Peyer's patch (tissue), 4 donors: Measurements from ENCODE around the gene SLC16A8.

Experiments
- POLR2A ChIP-seq, 2 donors: fragments of 450-650 bp; IDR thresholded peaks; one replicate each; pipeline ENCODE4 v1.5.1; 2017; ENCODE audit warnings: antibody characterized with exemption in 2 of 2, mild to moderate bottlenecking in 2 of 2, moderate library complexity in 2 of 2
- TF ChIP-seq, protein P1 (sequence below), 6 experiments: fragments of 450-650 bp in 4 of 6; fragments of 200-600 bp in 2 of 6; sonication (generic) in 1 of 6; IDR thresholded peaks; one replicate each; pipeline ENCODE4 v1.5.1; 2017 to 2019; ENCODE audit warnings: antibody characterized with exemption in 6 of 6, mild to moderate bottlenecking in 3 of 6, moderate library complexity in 1 of 6

DNA sequence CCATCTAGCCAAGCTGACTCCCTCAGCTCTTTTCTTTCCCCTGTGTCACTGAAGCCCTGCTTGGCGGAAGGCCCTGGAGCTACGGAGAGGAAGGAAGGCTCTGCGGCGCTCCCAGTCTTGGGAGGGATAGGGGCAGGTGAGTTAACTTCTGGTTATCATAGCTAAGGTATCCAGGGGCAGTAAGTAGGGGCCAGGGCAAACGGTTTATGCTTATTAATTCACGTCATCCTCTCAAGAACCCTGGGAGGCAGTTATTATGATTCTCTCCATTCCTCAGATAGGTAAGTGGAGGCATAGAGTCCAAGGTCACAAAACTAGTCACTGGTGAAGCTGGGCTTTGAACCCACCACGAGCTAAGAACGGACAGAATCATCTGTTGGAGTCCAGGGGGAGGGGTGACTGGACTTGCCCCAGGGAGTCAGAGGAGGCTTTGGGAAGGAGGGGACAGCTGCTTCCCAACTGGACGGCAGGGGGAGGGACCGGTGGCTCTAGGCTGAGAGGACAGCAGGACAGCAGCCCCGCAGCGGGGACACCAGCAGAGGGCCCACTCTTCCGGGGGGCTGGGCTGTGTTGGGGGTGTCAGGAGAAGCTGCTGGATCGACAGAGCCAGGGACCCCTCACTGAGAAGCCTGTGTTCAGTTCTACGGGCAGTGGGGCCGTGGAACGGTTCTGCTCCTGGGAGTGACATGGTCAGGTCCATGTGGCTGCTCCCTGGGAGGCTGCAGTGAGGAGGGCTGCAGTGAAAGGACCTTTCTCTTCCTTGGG, 23.0 kb upstream of the SLC16A8 start:
- TF ChIP-seq, protein P1, sequence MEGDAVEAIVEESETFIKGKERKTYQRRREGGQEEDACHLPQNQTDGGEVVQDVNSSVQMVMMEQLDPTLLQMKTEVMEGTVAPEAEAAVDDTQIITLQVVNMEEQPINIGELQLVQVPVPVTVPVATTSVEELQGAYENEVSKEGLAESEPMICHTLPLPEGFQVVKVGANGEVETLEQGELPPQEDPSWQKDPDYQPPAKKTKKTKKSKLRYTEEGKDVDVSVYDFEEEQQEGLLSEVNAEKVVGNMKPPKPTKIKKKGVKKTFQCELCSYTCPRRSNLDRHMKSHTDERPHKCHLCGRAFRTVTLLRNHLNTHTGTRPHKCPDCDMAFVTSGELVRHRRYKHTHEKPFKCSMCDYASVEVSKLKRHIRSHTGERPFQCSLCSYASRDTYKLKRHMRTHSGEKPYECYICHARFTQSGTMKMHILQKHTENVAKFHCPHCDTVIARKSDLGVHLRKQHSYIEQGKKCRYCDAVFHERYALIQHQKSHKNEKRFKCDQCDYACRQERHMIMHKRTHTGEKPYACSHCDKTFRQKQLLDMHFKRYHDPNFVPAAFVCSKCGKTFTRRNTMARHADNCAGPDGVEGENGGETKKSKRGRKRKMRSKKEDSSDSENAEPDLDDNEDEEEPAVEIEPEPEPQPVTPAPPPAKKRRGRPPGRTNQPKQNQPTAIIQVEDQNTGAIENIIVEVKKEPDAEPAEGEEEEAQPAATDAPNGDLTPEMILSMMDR (IDR thresholded peaks at IDR 0.05), result no peak
- no peak for TF ChIP-seq POLR2A (IDR thresholded peaks at IDR 0.05)
